GM19043 (cell line): ENCODE data around the gene SOX11.
"Not testable (repeated sequence)": the region's sequence is repeated elsewhere in the genome, so short reads cannot be mapped to it uniquely, and the experiment has no call there.

Source experiments
- ATAC-seq: cut with Tn5 transposase; IDR thresholded peaks from one replicate; pipeline ENCODE4 v1.9.1; 2021; ENCODE audit warnings: low read depth; ENCODE audit not compliant: unreplicated experiment

Gene SOX11

DNA sequence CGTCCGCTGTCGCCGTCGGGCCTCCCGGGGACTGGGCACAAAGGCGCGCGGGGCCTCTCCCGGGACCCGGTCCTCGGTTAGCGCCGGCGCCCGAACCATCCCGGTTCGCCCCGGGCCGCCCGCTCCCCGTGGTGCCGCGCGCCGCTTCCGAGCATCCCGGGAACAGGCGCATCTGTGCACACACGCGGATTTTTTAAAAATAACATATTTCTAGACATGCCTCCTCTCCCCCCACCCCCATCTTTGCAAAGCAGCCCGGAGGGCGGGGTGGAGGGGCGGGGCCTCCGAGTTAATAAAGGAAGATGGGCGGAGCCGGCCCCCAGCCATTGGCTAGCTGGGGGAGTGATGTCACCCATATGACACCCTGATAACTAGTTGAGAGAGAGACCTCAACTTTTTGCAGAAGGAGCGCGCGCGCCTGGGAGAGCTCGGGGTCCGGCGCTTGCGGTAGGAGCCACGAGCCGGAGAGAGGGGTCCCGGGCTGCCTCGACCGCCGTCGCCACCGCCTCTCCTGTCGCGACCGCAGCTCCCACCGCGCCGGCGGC is at the start of gene SOX11:
SOX11 (plus strand) TSS at position 400 of the 545 bp plus-strand sequence. CDS start 338 bp downstream, outside the sequence.
- ATAC-seq = no peak

- not testable (repeated sequence) for ATAC-seq
These were observed 39.5 kb upstream of the SOX11 start for GRCh38 chr2:5652734-5653133.

- not testable (repeated sequence) for ATAC-seq
These were observed 38.4 kb upstream of the SOX11 start for GRCh38 chr2:5653756-5654155.

DNA sequence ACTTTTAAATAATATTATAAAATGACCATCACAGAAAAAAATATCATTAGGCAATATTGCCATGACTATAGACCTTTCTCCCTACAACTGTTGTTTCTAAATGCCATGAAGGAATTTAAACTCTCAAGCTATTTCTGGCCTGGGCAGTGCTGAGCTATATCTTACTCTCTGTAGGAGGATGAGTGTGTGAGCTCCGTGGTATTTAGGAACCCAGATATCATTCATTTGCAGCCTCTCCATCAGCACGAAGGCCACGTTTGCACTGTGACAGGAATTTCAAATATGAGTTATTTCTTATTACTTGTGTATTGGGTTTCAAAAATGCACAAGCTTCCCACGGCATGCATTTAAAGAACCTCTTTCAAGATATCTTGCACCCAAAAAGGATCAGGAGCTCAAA is 35.0 kb upstream of the SOX11 start:
- no peak for ATAC-seq

GRCh38 chr2:5660591-5660990 is 31.6 kb upstream of the SOX11 start:
- no peak for ATAC-seq

DNA sequence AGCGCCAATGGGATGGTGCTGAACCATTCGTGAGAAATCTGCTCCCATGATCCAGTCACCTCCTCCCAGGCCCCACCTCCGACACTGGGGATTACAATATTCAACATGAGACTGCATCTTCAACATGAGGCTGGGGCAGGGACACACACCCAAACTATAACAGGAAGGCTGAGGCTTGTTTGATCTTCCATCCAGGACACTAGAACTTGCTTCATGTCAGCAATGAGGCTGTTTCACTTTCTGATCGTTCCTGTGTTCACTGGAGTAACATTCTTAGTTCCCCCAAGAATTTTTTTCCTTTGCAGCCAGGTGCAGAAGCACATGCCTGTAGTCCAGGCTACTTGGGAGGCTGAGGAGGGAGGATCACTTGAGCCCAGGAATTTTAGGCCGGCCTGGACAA is 30.8 kb upstream of the SOX11 start:
- no peak for ATAC-seq

GRCh38 chr2:5664278-5664681 is 27.9 kb upstream of the SOX11 start:
- ATAC-seq = no peak

DNA sequence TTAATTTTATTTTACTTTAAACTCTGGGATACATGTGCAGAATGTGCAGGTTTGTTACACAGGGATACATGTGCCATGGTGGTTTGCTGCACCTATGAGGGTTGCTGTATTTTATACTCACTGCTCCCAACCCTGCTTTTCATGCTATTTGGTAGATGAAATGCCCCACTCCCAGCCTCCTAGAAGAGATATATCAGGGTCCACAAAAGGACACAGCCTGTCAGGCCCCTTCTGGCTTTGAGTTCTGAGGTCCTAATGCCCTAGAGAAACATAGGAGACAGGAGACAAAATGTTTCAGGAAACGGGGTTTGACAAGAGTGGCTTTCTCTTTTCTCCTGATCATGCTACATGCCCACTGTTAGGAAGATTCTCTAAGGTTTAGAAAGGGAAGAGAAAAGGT is 27.1 kb upstream of the SOX11 start:
- ATAC-seq = no peak

GRCh38 chr2:5666798-5667197 is 25.4 kb upstream of the SOX11 start:
- ATAC-seq = no peak

- not testable (repeated sequence) for ATAC-seq
These were observed 24.5 kb upstream of the SOX11 start for GRCh38 chr2:5667655-5668054.

GRCh38 chr2:5668682-5669250 is 23.4 kb upstream of the SOX11 start:
- no peak for ATAC-seq

- ATAC-seq = no peak
These were observed 19.4 kb upstream of the SOX11 start for GRCh38 chr2:5672749-5673144.

DNA sequence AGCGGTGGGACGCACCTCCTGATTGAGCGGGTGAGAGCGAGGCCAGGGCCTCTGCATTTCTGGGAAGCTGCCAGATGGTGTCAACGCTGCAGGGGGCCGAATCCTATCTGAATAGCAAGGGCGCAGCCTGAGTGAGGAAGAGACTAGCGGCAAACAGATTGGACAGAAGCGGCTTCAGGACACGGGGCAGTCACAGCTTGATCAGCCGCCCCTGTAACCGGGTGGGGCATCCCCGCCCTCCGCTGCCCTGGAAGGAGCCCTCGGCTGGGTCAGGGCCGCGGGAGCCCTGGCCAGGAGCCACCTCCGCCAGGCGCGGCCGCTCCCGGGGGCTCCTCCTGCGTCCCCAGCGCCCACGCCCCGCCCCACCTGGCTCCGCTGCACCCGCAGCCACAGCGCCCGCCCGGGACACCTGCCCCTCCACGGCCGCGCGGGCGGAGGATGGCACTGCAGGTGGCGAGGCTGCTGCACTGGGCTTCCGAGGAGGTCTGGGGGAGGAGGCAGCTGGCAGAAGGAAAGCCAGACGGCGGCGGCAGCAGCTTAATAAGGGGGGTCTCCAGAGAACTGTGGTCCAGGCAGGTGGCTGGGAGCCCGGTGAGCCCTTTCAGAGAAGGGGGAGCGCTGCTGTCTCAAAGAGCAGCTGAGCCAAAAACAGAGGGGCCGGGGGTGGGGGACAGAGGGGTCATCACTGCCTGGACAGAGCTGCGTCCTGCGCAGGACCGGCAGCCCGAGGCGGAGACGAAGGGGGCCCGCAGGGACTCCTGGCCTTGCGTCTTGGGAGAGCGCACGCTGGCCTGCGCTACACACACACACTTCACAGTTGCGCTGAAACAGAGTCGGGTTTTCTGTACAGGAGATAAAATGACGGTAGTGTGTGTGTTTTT is 18.8 kb upstream of the SOX11 start:
- ATAC-seq = no peak

DNA sequence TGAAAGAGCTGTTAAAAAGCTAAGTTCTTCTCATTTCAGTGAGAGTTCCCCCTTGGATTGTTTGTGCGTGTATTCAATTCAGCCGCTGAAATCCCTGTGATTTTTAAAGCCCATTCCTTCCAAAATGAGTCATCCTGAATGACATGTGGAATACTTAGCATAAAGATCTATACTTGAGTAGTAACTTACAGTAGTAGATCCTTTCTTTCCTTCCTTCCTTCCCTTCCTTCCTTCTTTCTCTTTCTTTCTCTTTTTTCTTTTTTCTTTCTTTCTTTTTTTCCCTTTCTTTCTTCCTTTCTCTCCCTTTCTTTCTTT is 18.2 kb upstream of the SOX11 start:
- ATAC-seq = no peak

DNA sequence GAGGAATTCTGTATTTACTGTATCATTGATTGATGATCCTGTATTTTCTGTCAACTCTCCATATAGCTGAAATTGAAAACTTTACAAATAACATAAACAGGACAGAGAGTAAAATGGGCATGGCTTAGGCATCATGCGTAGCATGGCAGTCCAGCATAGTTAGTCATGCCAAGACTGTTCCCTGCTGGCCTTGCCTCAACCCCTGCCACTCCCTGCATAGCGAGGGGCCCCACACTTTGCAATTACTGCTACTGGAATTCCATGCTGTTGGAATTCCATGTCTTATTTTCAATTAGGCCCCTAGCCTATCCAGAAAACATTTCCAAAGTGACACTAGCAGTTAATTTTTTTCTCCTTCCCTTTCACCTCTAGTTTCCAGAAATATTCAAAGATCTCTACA is 15.1 kb upstream of the SOX11 start:
- no peak for ATAC-seq

GRCh38 chr2:5683471-5683870 is 8.7 kb upstream of the SOX11 start:
- no peak for ATAC-seq

DNA sequence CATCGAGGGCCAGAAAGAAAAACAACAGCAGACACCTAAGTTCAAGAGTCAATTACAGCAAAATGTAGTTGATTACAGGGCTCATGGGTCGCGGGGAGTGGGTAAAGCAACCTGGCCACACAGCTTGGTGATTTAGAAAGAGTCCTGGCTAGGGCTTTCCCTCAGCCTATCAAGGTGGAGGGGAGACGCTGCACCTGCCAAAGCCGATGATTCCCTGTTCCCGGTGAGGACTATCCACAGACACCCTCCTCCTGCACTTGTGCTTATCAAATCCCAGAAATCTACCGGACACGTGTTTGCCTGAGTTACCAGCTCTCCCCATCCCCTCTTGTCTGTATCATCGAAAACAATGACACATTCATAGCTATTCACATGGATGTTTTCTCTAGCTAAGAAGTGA is 7.0 kb upstream of the SOX11 start:
- ATAC-seq = no peak

DNA sequence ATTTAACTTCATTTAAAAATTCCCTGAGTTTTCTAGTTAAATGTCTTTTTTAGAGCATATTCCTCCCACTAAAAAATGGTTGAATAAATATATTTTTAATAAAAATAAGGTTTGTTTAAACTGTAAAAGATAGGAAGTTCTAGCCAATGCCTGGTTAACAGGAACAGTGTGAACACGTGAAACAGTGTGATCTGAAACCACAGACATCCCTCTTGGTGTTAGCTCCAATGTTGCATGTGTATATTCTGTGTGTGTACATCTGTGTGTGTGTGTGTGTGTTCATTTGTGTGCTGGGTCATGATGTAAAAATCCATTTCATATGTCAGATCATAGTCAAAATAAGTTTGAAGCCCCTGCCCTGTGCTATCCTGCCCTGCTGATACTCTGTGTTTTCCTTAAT is 6.1 kb upstream of the SOX11 start:
- no peak for ATAC-seq

GRCh38 chr2:5686536-5686935 is 5.6 kb upstream of the SOX11 start:
- no peak for ATAC-seq

GRCh38 chr2:5689750-5690149 is 2.4 kb upstream of the SOX11 start:
- ATAC-seq = no peak

DNA sequence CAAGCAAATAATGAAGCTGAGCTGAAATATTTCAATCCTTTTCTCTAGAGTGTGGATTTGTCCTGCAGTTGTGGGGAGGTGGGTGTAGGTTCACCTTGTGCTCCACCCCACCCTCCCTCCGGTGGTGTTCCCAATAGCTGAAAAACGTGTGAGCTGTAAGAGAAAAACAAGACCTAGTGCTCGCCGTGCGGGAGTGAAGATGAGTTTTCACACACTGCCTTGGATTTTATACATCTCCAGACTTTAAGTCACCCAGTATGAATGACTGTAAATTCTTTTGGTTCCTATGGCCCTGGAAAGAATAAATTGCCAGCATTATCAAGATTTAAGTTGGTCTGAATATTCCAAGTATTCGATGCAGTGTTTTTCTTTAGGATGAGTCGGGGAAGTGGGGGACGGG is 1.9 kb upstream of the SOX11 start:
- ATAC-seq = no peak

- no peak for ATAC-seq
These were observed 1.4 kb upstream of the SOX11 start for GRCh38 chr2:5690718-5691220.
